Measurements from ENCODE around the gene FAM184A.

DNA sequence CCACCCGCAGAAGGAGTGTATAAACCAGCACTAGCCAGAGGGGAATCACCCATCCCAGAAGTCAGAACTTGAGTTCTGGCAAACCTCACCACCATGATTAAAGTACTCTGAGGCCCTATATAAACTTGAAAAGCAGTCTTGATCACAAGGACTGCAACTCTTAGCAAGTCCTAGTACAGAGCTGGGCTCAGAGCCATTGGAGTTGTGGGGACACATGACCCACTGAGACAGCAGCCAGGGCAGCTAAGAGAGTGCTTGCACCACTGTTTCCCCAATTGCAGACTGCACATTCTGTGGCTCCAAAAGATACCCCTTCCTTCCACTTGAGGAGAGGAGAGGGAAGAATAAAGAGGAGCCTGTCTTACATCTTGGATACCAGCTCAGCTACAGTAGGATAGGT is 138.8 kb downstream of the FAM184A start:
- no peak for TF ChIP-seq POLR2A (IDR thresholded peaks at IDR 0.05; ENCODE audit: control extremely low read depth in 1 of 2, low read depth in 2 of 2, low read length in 2 of 2)
- TF ChIP-seq RAD21 (IDR thresholded peaks at IDR 0.05 in 1 of 2, conservative IDR thresholded peaks at IDR 0.05 in 1 of 2; ENCODE audit: low read depth in 2 of 2, low read length in 2 of 2) = no peak
- no peak for TF ChIP-seq TAF1 (IDR thresholded peaks at IDR 0.05; ENCODE audit: low read depth, low read length)
- no peak for TF ChIP-seq HDAC2 (IDR thresholded peaks at IDR 0.05; ENCODE audit: borderline replicate concordance in 1 of 2, low read depth in 2 of 2, low read length in 2 of 2)
- TF ChIP-seq CHD2 (IDR thresholded peaks at IDR 0.05; ENCODE audit: low read length) = no peak
- TF ChIP-seq, protein P1, sequence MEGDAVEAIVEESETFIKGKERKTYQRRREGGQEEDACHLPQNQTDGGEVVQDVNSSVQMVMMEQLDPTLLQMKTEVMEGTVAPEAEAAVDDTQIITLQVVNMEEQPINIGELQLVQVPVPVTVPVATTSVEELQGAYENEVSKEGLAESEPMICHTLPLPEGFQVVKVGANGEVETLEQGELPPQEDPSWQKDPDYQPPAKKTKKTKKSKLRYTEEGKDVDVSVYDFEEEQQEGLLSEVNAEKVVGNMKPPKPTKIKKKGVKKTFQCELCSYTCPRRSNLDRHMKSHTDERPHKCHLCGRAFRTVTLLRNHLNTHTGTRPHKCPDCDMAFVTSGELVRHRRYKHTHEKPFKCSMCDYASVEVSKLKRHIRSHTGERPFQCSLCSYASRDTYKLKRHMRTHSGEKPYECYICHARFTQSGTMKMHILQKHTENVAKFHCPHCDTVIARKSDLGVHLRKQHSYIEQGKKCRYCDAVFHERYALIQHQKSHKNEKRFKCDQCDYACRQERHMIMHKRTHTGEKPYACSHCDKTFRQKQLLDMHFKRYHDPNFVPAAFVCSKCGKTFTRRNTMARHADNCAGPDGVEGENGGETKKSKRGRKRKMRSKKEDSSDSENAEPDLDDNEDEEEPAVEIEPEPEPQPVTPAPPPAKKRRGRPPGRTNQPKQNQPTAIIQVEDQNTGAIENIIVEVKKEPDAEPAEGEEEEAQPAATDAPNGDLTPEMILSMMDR (IDR thresholded peaks at IDR 0.05; ENCODE audit: control extremely low read depth in 1 of 3, insufficient read depth in 1 of 3, low read depth in 1 of 3, low read length in 3 of 3) = no peak
- TF ChIP-seq SP1 (IDR thresholded peaks at IDR 0.05; ENCODE audit: low read depth, low read length) = no peak
- TF ChIP-seq CEBPB (IDR thresholded peaks at IDR 0.05; ENCODE audit: low read depth, low read length) = no peak
- no peak for TF ChIP-seq POLR2AphosphoS5 (IDR thresholded peaks at IDR 0.05; ENCODE audit: low read depth, low read length)
- TF ChIP-seq CBX5 (IDR thresholded peaks at IDR 0.05; ENCODE audit: low read depth, low read length) = no peak
